Femur (tissue), 1 donor: ENCODE measurements around the gene HEATR5B.
"Not testable (repeated sequence)": the region's sequence is repeated elsewhere in the genome, so short reads cannot be mapped to it uniquely, and the experiment has no call there.

Source experiments
- DNase-seq: peaks from one replicate; pipeline ENCODE4 v3.0.0-alpha.2; 2017

The HEATR5B gene

GRCh38 chr2:37061013-37061711 is 23.0 kb downstream of the HEATR5B start:
- no peak for DNase-seq

GRCh38 chr2:37060446-37060845 is 23.7 kb downstream of the HEATR5B start:
- no peak for DNase-seq

DNA sequence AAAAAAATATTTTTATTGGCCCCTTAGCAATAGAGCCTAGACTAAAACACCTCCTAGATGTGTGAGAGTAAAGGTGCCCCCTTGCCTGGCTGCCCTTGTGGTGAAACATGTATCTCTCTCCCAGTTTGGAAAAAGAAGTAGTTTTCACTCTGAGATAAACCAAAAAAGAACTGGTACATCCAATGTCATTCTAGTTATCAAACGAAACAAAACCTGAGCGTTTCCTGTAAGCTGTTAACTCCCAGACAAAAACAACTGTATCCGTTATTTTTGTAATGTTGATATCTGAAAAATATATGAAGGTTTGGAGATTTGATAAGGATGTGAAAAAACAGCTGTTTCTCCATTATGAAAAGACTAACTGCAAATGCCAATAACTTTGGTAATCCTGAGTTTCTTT is 24.3 kb downstream of the HEATR5B start:
- no peak for DNase-seq

DNA sequence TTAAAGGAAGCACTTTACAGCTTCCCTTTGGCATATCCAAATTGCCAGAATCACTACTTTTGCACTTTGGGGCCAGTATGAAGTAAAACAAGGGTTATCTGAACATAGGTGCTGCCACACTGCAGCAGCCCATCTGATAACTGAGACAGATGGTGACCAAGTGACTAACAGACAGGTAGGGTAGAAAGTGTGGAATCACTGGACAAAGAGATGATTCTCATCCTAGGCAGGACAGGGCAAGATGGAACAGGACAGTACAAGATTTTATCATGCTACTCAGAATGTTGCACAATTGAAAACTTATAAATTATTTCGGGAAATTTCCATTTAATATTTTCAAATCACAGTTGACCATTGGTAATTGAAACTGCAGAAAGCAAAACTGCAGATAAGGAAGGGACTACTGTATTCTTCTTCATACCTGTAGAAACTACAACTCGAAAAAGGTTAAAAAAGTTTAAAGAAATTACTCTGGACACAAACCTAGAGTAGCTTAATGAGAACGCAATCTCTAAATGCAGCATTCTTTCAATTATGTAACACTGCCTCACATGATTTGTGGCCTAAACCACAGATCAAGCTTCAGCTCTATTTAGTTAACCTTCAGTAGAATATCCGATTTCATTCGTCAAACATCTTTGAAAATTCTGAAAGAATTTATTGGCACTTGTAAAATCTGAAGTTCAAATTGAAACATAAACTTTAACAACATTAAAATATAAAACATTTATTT is 31.4 kb downstream of the HEATR5B start:
- no peak for DNase-seq

DNA sequence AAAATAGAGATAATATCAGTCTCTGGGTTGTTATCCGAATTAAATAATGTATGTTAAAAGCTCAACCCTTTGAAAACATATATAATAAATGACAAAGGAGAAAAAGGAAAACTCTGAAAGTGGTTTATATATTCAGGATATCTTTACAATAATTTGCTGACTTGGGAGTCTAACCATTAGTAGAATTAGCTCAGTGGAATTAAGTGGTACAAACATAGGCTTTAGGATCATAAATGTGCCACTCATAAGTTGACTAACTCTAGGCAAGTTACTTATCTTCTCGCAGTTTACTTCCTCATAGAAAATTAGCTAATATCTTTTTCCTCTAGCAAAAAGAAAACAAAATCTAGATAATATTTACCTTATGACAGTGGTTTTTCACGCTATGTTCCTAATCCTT is 44.6 kb downstream of the HEATR5B start:
- DNase-seq, result no peak

GRCh38 chr2:37037771-37038170 is 46.4 kb downstream of the HEATR5B start:
- DNase-seq, result no peak

- DNase-seq, result no peak
Measured at GRCh38 chr2:37029758-37030157, 54.4 kb downstream of the HEATR5B start.

DNA sequence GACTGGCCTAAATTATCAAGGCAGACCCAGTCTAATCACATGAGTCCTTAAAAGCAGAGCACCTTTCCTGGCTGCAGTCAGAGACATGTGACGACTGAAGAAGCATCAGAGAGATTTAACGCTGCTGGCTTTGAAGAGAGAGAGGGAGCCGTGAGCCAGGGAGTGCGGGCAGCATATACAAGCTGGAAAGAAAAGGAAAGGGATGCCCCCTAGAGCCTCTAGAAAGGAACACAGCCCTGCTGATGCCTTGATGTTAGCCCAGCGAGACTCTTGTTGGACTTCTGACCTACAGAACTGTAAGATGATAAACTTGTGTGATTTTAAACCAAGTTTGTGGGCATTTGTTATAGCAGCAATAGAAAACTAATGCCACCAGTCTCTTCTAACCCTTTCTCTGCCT is 58.1 kb downstream of the HEATR5B start:
- no peak for DNase-seq

- DNase-seq, result no peak
Measured at GRCh38 chr2:37020887-37021796, 63.0 kb downstream of the HEATR5B start.

GRCh38 chr2:37020212-37020886 is 63.8 kb downstream of the HEATR5B start:
- DNase-seq, result peak; percentile 78

GRCh38 chr2:37013315-37013641 is 70.9 kb downstream of the HEATR5B start:
- no peak for DNase-seq

- DNase-seq, result no peak
Measured at GRCh38 chr2:37011130-37011529, 73.0 kb downstream of the HEATR5B start.

DNA sequence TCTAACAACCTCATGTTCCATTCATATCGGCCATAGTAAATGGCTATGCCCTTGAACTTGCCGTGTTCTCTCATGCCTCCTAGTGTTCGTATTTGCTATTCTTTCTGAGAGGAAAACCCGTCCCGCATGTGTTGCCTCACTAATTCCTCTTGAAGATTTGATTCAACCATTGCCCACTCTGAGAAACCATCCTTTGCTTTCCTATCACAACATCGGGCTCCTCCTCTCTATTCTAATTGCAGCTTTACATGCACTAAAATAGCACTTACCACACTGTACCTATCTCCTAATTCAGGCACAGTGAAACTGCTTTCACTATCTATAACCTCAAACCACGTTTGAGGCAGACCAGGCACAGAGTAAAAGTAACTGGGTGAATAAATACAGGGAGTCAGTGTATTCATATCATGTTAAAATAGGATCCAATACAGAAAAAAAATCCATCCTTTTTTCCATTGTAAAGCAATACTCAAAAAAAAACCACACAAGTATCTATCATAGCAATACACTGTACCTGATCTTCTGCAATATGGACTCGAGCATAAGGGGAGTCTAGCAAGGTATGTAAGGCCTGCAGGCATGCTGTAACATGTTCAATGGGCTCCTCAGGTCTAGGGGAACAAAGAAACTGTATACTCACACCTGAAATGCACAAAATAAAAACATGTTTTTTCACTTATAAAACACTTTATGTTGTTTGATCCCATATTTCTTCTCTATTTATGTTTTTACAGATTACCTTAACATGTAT is 78.9 kb downstream of the HEATR5B start:
- DNase-seq, result no peak

DNA sequence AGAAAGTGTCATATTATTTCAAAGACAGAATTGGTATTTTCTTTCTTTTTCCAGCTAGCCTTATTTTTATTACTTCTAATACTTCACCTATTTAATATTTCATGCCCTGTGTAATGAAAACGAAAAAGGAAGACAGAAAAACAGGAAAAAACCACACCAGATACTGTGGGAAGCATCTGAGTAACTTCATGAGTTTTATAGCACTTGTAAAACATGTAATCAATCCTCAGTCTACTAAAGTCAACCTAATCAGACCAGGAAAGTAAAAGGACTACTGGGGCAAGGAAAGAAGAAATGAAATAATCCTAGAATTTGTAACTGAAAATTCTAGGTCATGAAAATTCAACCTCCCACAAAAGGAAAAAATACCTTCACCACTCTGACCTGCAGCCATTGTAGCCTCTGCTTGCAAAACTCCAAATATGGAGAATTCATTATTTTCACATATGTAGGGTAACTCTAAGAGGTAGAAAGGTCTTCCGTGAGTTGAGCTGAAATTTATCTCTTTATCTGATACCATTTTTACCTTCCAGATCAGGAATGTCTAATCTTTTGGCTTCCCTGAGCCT is 83.1 kb downstream of the HEATR5B start:
- no peak for DNase-seq

DNA sequence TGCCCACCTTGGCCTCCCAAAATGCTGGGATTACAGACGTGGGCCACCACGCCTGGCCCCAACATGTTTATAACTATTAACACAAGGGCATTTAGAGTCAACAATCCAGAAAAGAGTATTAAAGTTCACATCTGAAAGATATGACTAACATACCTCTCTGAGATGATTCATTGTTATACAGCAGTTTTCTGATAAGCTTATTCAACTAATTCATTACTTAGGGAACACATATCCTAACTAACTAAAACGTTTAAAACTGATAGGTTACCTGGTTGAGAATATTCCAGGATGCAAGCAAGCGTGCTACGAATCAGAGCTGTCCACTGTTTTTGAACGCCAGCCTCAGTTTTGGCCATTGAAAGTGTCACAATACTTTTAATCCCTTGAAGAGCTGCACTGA is 83.9 kb downstream of the HEATR5B start:
- DNase-seq, result no peak

GRCh38 chr2:36999416-36999815 is 84.8 kb downstream of the HEATR5B start:
- DNase-seq, result not testable (repeated sequence)

GRCh38 chr2:36993841-36994620 is 90.1 kb downstream of the HEATR5B start:
- no peak for DNase-seq

GRCh38 chr2:36988008-36988407 is 96.2 kb downstream of the HEATR5B start:
- DNase-seq, result no peak

GRCh38 chr2:36982467-36982866 is 101.7 kb downstream of the HEATR5B start:
- DNase-seq, result no peak

DNA sequence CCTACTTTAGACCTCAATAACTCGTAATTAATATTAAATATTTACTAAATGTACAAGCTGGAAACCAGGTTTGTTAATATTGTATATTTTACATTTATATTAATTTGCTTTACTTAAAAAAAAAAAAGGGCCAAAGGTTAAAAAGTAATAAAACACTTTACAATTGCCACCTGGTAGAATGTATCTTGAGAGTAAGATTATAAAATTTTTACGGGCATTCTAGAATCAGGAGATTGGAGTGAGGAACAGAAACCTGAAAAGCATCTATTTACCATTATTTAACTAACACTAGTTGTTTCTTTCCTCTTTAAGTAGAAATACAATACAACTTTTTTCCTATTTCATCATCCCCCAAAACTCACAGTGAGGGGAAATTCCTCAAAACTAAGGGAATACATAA is 102.3 kb downstream of the HEATR5B start:
- DNase-seq, result no peak

GRCh38 chr2:36979007-36979406 is 105.2 kb downstream of the HEATR5B start:
- DNase-seq, result not testable (repeated sequence)
